GM10847 (cell line): Measurements from ENCODE around the gene QDPR.

ENCODE experiments used
- POLR2A ChIP-seq: IDR thresholded peaks from 2 replicates; pipeline ENCODE4 v1.6.1; 2011; ENCODE audit not compliant: insufficient read length; ENCODE audit errors: extremely low read depth

The QDPR gene

DNA sequence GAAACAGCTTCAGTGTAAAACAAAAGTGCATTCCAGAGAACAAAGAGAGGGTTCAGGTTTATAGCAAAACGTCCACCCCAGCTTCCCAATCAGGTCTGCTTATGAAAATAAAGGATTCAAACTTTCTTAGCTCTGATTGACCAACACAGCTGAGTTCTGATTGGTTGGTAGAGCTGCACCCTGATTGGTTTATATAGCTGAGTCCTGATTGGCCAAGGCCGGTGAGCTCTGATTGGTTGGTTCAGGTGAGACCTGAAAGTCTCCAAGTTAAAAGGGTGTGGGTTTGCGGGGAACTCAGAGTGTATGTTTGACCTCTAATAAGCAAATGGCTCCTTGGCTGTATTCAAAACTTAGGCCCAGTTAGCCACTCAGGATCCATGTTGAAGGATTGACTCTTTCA is 24.0 kb upstream of the QDPR start:
- TF ChIP-seq POLR2A: no peak

DNA sequence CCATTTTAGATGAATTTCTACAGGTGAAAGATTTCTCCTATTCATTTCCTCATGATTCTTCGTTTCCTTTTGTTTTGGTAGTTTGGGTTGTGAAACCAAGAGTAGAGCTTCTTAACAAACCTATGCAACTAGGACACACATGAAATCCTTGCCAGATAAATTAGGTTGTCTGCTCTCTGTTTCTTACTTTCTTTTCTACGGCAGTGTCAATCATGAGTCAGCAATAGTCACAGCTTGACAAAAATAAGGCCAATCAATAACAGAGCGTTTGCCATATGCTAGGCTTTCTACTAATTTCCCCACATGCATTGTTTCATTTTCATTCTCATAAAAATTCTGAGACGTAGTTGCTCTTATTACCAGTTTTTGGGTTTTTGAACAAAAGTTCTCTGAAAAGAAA is 23.4 kb upstream of the QDPR start:
- no peak for TF ChIP-seq POLR2A

GRCh38 chr4:17534705-17535104 is 22.8 kb upstream of the QDPR start:
- no peak for TF ChIP-seq POLR2A

DNA sequence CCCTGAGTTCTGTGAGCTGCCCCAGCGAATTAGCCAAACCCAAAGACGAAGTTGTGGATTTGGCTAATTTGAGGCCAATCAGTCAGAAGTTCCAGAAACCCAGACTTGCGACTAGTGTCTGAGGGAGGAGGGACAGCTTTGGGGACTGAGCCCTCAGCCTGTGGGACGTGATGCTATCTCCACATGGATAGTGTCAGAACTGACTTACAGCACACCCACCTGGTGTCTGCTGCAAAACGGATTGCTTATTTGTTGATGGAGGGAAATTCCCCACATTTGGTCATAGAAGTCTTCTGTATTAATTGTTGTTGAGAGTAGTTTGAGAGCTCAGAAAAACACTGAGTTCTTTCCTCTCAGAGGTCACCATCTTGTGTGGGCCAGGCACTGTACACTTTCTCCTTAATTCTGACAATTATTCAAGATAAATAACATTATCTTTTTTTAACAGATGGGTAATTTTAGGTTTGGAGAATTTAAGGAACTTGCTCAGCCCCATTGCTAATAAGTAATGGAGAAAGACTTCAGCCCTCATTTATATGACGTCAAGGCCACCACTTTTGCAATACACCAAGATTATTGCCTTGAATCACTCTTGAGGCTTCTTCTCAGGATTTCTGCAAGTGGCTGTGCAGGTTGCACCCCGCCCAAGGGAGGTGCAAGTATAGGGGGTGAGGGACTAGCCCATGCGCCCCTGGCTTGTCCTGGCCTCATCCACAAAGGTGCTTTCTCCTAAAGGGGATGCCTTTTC is 19.8 kb upstream of the QDPR start:
- no peak for TF ChIP-seq POLR2A

- TF ChIP-seq POLR2A: no peak
Measured at GRCh38 chr4:17528551-17529165, 16.8 kb upstream of the QDPR start.

GRCh38 chr4:17526695-17527477 is 15.0 kb upstream of the QDPR start:
- TF ChIP-seq POLR2A: no peak

- no peak for TF ChIP-seq POLR2A
Measured at GRCh38 chr4:17523662-17524061, 11.8 kb upstream of the QDPR start.

DNA sequence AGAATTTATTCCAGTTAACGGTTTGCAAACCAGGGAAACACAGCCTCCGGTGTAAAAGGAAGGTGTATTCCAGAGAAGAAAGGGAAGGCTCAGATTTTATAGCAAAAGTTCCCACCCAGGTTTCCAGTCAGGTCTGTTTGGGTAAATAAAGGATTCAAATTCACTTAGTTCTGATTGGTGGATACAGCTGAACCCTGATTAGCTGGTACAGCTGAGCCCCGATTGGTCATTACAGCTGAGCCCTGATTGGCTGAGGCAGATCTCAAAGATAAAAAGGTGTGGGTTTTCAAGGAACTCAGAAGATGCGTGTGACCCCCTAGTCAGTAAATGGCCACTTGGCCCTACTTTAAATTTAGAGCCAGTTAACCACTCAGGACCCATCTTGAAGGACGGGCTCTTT is 9.7 kb upstream of the QDPR start:
- no peak for TF ChIP-seq POLR2A

- no peak for TF ChIP-seq POLR2A
Measured at GRCh38 chr4:17517664-17518063, 5.8 kb upstream of the QDPR start.

- no peak for TF ChIP-seq POLR2A
Measured at GRCh38 chr4:17516980-17517379, 5.1 kb upstream of the QDPR start.

DNA sequence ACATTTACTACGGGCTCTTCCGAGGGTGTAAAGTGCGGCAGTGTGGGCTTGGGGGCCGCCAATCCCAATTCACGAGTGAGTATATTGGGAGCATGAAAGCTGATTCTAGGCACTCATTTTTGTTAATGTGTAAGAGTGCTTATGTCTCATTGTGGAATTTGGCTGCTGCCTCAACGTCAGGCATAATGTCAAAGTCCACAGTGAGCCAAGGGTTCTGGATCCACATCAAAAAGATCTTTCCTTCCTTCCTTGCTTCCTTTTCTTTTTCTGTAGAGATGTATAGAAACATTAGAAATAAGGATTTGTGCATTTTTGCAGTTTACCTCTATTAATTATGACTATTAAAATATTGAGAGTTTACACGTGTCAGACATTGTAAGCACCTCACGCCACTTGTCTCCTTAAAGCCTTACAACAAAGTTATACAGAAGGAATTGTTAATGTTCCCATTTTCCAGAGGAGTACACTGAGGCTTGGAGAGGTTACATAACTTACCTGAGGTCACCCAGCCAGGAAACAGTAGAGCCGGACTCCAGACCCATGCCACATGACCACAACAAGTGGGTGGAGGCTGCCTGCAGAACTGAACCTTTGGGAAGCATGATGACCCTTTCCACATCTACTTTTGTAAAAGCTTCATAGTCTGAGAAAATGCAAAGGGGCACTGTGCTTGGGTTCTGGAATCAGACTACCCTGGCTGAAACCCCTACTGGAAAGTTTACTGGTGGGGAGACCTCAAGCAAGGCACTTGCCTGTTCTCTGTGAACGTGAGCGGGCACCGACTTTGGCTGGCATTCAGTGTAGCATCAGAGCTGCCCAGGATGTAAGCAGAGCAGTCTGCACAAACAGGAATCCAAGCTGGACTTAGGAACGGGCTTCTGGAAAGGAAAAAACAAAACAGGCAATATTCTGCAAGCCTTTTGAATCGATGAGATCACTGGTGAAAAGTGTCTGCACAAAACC is 3.8 kb upstream of the QDPR start:
- no peak for TF ChIP-seq POLR2A

DNA sequence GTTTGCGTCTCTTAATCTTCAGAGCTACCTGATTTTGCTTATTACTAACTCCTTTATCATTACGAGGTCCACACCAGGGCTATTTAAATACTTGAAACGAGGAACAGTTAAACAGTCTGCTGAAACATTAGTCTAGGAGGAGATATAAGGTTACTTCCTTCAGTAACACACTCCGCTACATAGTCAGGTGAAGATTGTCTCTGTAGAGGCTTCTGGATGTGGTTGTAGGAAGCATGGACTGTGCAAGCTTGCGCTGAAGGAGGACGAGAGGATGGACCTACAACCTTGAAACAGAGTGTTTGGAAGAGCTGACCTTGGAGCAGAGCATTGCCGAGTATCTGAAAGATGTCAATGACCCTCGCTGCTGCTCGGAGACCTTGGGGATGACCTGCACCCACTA is 3.0 kb upstream of the QDPR start, which contains the start of gene CLRN2:
TSS of gene CLRN2 (plus strand) at position 301 of the 400 bp plus-strand sequence. CDS start 102 bp downstream, outside the sequence.
- TF ChIP-seq POLR2A: no peak

DNA sequence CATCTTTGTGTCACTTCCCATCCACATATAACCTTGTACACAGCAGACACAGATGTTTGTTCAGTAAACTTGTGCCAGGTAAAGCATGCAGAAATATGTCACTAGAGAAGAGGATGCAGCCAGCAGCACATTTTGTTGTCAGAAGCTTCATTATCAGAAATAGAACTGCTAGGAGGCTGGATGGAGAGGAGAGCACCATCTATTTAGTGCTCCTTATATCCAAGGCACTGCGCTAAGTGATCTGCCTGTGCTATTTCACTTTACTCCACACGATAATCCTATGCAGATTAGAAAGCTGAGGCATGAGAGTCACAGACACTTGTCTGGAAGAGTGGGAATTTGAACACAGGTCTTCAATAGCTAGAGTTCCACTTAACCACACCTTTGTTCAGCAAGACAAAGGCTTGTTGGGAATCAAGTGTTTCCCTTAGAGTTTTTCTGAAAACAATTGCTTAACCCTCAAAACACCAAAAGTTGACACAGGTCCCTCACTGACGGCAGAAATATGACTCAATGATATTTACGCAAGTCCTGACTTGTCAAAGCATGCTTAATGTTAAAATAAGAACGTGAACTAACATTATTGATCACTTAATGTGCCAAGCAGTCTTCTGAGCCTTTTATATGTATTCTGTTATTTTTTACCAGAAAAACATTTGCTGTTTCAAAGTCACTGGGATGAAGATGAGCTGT is 1.2 kb upstream of the QDPR start:
- TF ChIP-seq POLR2A: no peak

DNA sequence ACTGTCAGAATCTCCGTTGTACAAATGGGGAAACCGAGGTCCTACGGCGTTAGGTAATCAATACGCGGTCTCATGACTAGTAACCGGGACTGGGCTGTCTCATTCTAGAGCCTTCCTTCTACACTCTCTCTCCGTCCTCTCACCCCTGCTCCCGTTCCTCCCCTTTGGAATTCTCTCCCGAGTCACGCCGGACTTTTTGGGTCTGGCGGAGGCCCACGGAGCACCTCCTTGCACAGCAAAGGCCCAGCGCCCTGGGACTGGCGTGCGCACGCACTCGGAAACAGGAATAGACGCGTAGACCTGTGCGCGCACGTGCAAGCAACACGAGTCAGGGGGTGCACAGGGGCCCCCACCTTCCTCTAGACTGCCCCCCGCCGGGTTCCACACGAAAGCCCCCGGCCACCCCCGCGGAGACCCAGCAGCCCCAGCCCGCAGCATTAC is 361 bp downstream of the QDPR start:
- TF ChIP-seq POLR2A: no peak

DNA sequence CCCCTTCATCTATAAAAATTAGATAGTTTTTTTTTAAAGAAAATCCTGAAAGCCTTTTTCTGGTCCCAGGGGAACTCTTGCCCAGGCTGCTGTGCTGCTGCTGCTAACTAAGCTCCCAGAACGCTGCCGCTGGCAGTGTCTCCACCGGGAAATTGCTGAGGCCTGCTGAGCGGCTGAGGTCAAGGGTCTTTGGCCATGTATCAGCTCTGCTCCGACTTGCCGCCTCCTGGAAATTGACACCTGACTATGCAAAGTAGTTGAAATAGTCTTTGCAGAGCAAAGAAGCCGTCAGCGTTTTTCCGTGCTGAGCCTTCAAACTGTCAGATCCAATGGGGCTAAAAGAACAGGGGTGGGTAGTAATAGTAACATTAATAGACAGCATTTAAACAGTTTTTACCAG is 839 bp downstream of the QDPR start:
- no peak for TF ChIP-seq POLR2A

GRCh38 chr4:17510582-17510981 is 1.3 kb downstream of the QDPR start:
- no peak for TF ChIP-seq POLR2A
